ENCODE measurements around the gene ZBTB38. TPM values are rescaled to one million over a fixed set of nuclear protein-coding genes. Genes with fewer than 3 reads are reported as not detected.

Gene ZBTB38
- polyA plus RNA-seq, 1 donor from 2014 or later: 18.7 TPM

DNA sequence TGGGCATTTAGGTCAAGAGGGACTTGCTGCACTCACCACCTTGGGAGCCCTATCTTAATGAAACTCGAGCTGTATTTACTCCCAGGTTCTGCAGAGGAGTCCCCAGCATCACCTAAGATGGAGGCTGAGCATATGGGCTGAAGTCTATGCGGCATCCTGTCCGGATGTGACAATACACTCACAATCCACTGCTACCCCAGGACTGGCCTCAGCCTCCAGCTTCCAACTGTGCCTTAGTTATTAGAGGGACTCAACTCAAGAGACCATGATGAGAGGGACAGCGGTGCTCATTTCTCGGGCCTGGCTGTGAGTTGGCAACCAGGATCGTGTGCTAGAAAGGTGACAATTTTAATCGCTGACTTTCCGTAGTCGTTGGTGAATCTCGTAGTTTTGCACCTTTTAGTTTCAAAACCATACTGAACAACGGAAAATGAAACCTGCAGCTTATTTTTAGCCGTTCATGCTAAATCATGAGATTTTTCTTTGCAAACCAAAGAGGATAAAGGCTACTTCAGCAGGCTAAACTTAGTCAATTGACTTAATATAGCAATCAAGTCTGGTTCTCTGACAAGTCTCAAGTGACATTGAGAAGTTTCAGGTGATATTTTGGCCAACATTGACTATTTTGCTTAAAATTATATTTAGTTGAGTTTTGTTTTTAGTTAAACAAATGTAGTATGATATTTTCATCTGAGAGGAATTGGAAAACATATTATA, 11.1 kb downstream of the ZBTB38 start:
- H3K4me3 ChIP-seq (ENCODE audit: low read length): no peak overlapping the region
- H3K9me3 ChIP-seq (ENCODE audit: low read length): no peaks in the 10 kb centered on the region
- H3K27me3 ChIP-seq (ENCODE audit: insufficient read depth, low read depth, low read length): no peaks in the 10 kb centered on the region
- no peak overlapping the region for H2AFZ ChIP-seq (ENCODE audit: low read depth, low read length)
- no peak overlapping the region for H3K27ac ChIP-seq (ENCODE audit: low read length)
- no peak overlapping the region for H3K4me2 ChIP-seq (ENCODE audit: low read length)
- H3K9me2 ChIP-seq (ENCODE audit: insufficient read depth, low read length): no peaks in the 10 kb centered on the region
- TF ChIP-seq RAD21 (conservative IDR thresholded peaks at IDR 0.05) (no peak), EZH2 (IDR thresholded peaks at IDR 0.05; ENCODE audit: borderline replicate concordance, insufficient read depth, low read length, poor library complexity, severe bottlenecking) (no peak), POLR2AphosphoS5 (IDR thresholded peaks at IDR 0.05) (no peak), EP300 (conservative IDR thresholded peaks at IDR 0.05; ENCODE audit: poor library complexity, severe bottlenecking) (no peak), SMC3 (conservative IDR thresholded peaks at IDR 0.05; ENCODE audit: poor library complexity) (no peak), TAF1 (IDR thresholded peaks at IDR 0.05; ENCODE audit: low read depth) (no peak), MXI1 (conservative IDR thresholded peaks at IDR 0.05; ENCODE audit: poor library complexity, severe bottlenecking) (no peak)
- TF ChIP-seq, protein P1, sequence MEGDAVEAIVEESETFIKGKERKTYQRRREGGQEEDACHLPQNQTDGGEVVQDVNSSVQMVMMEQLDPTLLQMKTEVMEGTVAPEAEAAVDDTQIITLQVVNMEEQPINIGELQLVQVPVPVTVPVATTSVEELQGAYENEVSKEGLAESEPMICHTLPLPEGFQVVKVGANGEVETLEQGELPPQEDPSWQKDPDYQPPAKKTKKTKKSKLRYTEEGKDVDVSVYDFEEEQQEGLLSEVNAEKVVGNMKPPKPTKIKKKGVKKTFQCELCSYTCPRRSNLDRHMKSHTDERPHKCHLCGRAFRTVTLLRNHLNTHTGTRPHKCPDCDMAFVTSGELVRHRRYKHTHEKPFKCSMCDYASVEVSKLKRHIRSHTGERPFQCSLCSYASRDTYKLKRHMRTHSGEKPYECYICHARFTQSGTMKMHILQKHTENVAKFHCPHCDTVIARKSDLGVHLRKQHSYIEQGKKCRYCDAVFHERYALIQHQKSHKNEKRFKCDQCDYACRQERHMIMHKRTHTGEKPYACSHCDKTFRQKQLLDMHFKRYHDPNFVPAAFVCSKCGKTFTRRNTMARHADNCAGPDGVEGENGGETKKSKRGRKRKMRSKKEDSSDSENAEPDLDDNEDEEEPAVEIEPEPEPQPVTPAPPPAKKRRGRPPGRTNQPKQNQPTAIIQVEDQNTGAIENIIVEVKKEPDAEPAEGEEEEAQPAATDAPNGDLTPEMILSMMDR (IDR thresholded peaks at IDR 0.05; ENCODE audit: poor library complexity, severe bottlenecking): no peak
- TF ChIP-seq, protein P2, sequence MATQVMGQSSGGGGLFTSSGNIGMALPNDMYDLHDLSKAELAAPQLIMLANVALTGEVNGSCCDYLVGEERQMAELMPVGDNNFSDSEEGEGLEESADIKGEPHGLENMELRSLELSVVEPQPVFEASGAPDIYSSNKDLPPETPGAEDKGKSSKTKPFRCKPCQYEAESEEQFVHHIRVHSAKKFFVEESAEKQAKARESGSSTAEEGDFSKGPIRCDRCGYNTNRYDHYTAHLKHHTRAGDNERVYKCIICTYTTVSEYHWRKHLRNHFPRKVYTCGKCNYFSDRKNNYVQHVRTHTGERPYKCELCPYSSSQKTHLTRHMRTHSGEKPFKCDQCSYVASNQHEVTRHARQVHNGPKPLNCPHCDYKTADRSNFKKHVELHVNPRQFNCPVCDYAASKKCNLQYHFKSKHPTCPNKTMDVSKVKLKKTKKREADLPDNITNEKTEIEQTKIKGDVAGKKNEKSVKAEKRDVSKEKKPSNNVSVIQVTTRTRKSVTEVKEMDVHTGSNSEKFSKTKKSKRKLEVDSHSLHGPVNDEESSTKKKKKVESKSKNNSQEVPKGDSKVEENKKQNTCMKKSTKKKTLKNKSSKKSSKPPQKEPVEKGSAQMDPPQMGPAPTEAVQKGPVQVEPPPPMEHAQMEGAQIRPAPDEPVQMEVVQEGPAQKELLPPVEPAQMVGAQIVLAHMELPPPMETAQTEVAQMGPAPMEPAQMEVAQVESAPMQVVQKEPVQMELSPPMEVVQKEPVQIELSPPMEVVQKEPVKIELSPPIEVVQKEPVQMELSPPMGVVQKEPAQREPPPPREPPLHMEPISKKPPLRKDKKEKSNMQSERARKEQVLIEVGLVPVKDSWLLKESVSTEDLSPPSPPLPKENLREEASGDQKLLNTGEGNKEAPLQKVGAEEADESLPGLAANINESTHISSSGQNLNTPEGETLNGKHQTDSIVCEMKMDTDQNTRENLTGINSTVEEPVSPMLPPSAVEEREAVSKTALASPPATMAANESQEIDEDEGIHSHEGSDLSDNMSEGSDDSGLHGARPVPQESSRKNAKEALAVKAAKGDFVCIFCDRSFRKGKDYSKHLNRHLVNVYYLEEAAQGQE (IDR thresholded peaks at IDR 0.05; ENCODE audit: borderline replicate concordance): no peak
- H3F3A ChIP-seq (ENCODE audit: insufficient read depth, low read length, poor library complexity, severe bottlenecking): no peaks in the 10 kb centered on the region
- no peaks in the 10 kb centered on the region for H3K79me2 ChIP-seq (replicated peaks; ENCODE audit: insufficient read depth, low read length)
- H3K9ac ChIP-seq (ENCODE audit: low read length): no peak overlapping the region
- no peaks in the 10 kb centered on the region for H4K20me1 ChIP-seq (ENCODE audit: insufficient read depth)
- no peaks in the 10 kb centered on the region for H3K36me3 ChIP-seq (ENCODE audit: insufficient read depth, low read length)

- no peak overlapping the region for H2AFZ ChIP-seq (ENCODE audit: low read depth, low read length)
- no peak for TF ChIP-seq SMC3 (conservative IDR thresholded peaks at IDR 0.05; ENCODE audit: poor library complexity)
- TF ChIP-seq, protein P2 (IDR thresholded peaks at IDR 0.05; ENCODE audit: borderline replicate concordance): no peak
- no peak for TF ChIP-seq POLR2AphosphoS5 (IDR thresholded peaks at IDR 0.05)
- TF ChIP-seq, protein P1 (IDR thresholded peaks at IDR 0.05; ENCODE audit: poor library complexity, severe bottlenecking): no peak
- TF ChIP-seq EZH2 (IDR thresholded peaks at IDR 0.05; ENCODE audit: borderline replicate concordance, insufficient read depth, low read length, poor library complexity, severe bottlenecking): no peak
- TF ChIP-seq TAF1 (IDR thresholded peaks at IDR 0.05; ENCODE audit: low read depth): no peak
- no peak overlapping the region for H3K4me3 ChIP-seq (ENCODE audit: low read length)
- H3K27me3 ChIP-seq (ENCODE audit: insufficient read depth, low read depth, low read length): no peaks in the 10 kb centered on the region
- H3F3A ChIP-seq (ENCODE audit: insufficient read depth, low read length, poor library complexity, severe bottlenecking): no peaks in the 10 kb centered on the region
- H3K36me3 ChIP-seq (ENCODE audit: insufficient read depth, low read length): no peaks in the 10 kb centered on the region
- H3K9ac ChIP-seq (ENCODE audit: low read length): no peak overlapping the region
- H3K27ac ChIP-seq (ENCODE audit: low read length): no peak overlapping the region
- peaks cover 6% of the 10 kb centered on the region for H3K79me2 ChIP-seq (replicated peaks; ENCODE audit: insufficient read depth, low read length)
- H3K9me2 ChIP-seq (ENCODE audit: insufficient read depth, low read length): no peaks in the 10 kb centered on the region
- H3K4me2 ChIP-seq (ENCODE audit: low read length): no peak overlapping the region
- no peaks in the 10 kb centered on the region for H3K9me3 ChIP-seq (ENCODE audit: low read length)
- no peaks in the 10 kb centered on the region for H4K20me1 ChIP-seq (ENCODE audit: insufficient read depth)
Measured at GRCh38 chr3:141380279-141380678, 12.0 kb downstream of the ZBTB38 start.

All from neural cell (in vitro differentiated cells).